HG03175 (cell line): Measurements from ENCODE around the gene OR12D2.
"Not testable (repeated sequence)": the region's sequence is repeated elsewhere in the genome, so short reads cannot be mapped to it uniquely, and the experiment has no call there.

Experiments
- ATAC-seq: cut with Tn5 transposase; IDR thresholded peaks from one replicate; pipeline ENCODE4 v1.9.1; 2021; ENCODE audit warnings: mild to moderate bottlenecking, moderate library complexity; ENCODE audit not compliant: unreplicated experiment

Gene OR12D2

GRCh38 chr6:29395331-29395730 lies at the start of gene OR12D2:
TSS of gene OR12D2 (plus strand) at chr6:29395631. CDS start at chr6:29396700, 1,069 bp downstream.
- ATAC-seq, result no peak

DNA sequence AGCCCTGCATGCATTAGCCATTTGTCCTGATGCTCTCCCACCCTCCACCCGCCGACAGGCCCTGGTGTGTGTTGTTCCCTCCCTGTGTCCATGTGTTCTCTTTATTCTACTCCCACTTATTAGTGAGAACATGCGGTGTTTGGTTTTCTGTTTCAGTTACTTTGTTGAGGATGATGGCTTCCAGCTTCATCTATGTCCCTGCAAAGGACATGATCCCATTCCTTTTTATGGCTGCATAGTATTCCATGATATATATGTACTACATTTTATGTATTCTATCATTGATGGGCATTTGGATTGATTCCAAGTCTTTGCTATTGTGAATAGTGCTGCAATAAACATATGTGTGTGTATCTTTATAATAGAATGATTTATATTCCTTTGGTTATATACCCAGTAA lies 46.1 kb upstream of the OR12D2 start:
- not testable (repeated sequence) for ATAC-seq

DNA sequence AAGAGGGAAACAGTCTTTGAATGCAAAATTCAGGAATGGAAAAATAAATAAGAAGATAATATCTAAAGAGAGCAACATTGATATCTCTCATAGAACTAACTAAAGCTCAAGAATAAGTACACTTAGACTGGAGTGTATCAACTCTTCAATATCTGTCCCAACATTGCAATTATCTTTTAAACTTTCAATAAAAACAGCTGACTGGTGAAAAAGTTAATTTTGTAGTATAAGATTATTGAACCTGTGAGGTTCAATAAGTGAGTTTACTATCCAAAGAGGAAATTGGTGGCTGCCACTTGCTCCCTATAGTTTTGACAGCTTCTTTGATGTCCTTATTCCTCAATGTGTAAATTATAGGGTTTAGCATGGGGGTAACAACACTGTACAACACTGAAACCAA lies 40.5 kb upstream of the OR12D2 start:
- ATAC-seq, result no peak

- ATAC-seq, result no peak
Observed at GRCh38 chr6:29355603-29356002, 39.8 kb upstream of the OR12D2 start.

DNA sequence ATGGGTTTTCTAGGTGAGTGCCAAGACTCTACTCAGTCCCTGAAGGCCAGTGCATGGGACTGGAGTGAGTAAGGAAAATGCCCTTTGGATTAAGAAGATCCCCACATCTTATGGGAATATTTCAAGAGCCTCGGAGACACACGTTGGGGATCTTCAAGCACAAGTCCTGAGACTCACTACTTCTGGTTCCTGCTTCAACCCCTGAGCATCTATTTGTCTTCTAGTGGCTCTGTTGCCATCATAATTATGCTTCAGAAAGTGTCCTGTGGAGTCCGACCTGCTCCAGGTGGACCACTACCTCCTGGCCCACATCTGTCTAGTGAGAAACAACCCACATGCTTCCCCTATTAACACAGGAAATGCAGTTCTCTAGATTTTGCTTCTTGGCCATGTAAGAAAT lies 26.7 kb upstream of the OR12D2 start, which contains the start of gene OR5V1:
OR5V1 (minus strand) TSS at position 101 of the 400 bp plus-strand sequence. CDS start 12,670 bp downstream, outside the sequence.
- ATAC-seq, result no peak

DNA sequence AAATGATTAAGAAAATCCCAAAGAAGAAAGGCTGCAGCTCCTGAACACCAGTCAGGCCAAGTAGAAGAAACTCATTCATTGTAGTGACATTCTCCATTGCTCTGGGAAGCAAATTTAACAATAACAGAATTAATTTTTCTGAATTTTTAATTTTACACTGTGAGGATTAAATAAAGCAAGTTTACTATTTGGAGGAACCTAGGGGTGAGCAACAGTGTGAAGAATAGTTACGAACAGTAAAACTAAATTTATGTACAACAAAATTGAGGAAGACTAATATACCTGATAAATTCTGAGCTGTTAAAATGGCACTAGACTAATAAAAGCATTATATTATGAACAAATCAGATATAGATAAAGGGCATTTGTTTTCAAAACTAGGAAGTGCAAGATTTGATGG lies 20.2 kb upstream of the OR12D2 start, which contains the start of gene OR12D3:
OR12D3 (minus strand) TSS at position 101 of the 400 bp plus-strand sequence; CDS start at position 97, 4 bp downstream.
- no peak for ATAC-seq

DNA sequence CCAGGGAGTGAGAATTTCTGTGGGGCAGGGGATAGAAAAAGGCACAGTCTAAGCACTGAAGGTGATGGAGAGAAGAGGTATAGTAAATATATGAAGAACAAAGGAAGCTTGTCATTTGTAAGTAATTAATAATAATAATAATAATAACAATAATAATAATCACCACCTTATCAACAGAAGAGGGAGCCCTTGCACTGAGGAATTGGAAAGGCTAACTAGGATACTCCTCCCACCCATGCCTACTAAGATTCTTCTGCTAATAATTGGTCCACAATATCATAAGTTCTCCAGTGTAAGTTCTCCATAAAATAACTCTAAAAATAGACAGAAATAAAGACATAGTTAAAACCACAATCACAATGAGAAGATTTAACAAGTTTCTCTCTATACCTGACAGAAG lies 19.4 kb upstream of the OR12D2 start:
- ATAC-seq, result no peak

DNA sequence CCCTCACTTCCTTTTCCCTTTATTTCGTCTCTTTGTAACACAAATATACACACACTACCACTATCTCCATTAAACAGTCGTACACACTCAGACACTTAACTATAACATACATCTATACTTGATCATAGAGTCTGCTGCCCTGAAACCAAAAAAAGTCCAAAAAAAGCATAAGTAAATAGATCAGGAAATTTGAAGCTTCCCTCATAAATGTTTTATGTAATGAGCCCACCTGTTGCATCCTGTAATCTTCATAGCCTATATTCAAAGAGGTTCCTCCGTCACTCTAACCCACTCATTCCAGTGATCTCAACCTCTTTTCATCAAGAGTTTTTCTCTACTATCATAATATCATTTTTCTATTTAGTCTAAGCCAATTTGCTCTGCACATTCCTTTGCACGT lies 6.9 kb upstream of the OR12D2 start:
- ATAC-seq, result no peak

DNA sequence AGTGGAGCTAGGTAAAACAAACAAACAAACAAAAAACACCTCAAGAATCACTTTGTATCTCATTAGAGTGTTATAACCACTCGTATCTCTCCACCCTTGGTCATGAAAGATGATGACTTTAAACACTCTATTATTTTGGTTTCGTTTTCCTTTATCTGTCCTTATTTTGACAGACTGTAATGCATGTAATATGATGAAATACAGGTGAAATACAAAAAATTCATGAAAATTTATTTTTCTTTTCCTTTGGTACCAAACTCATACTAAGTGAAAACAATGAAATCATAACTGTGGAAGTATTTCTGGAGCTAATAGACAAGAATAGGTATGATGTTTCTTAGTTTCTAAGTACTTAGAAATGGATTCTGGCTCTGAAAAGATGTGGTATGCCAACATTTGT lies 4.1 kb downstream of the OR12D2 start:
- ATAC-seq, result no peak

- no peak for ATAC-seq
Observed at GRCh38 chr6:29403801-29404200, 8.4 kb downstream of the OR12D2 start.

- no peak for ATAC-seq
Observed at GRCh38 chr6:29414588-29414987, 19.2 kb downstream of the OR12D2 start, which contains the start of gene OR12D1. TSS of gene OR12D1 (plus strand) at chr6:29414928.

GRCh38 chr6:29419516-29419915 lies 24.1 kb downstream of the OR12D2 start:
- ATAC-seq, result no peak

- no peak for ATAC-seq
Observed at GRCh38 chr6:29424168-29424567, 28.7 kb downstream of the OR12D2 start.

DNA sequence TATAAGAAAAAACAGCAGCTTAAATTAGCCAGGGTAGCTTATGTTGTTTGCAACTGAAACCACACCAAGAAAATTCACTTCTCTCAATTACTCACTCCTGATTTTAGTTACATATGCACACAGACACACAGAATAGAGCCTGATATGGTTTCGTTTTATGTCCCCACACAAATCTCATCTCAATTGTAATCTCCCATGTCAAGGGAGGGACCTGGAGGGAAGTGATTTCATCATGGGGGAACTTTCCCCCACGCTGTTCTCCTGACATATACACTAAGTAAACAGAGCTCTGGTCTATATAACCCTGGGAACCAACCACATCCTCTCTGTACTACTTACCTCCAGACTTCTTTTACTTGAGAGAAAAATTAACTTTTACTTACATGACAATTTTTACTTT lies 29.1 kb downstream of the OR12D2 start:
- no peak for ATAC-seq

GRCh38 chr6:29425075-29425474 lies 29.6 kb downstream of the OR12D2 start:
- ATAC-seq, result no peak

GRCh38 chr6:29426654-29427053 lies 31.2 kb downstream of the OR12D2 start:
- ATAC-seq, result no peak

DNA sequence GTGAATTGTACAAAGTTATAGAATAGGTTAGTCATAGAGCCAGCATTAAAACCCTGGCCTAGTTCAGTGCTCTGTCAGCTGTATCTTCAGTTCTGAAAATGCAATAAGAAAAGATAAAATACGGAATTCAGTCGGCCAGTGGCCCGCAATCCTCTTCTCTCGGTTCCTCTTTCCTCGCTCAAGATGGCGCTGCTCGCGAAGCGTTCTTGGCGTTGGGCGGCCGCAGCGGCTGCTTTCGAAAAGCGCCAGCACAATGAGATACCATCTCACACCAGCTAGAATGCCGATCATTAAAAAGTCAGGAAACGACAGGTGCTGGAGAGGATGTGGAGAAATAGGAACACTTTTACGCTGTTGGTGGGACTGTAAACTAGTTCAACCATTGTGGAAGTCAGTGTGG lies 41.3 kb downstream of the OR12D2 start:
- not testable (repeated sequence) for ATAC-seq

DNA sequence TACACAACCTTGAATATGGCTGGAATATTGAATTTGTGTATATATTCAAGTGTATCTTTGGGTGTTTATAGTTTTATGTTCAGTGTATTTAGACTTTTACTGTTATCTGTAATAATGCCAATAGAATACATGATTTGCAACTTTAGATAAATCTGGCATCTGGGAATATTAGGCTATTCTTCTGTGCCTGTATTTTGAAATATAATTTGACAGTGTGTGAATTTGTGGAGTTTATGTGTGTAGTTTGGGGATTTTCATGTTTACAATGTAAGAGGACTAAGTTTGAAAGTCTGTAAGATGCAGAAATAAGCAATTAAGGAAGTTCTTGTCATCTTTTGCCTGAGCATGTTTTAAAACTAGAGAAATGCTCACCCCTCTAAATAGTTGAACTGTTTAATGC lies 43.6 kb downstream of the OR12D2 start, which contains the start of gene OR10C1:
OR10C1 (plus strand) TSS at position 301 of the 400 bp plus-strand sequence. CDS start 710 bp downstream, outside the sequence.
- no peak for ATAC-seq

GRCh38 chr6:29442719-29443118 lies 47.3 kb downstream of the OR12D2 start:
- no peak for ATAC-seq

DNA sequence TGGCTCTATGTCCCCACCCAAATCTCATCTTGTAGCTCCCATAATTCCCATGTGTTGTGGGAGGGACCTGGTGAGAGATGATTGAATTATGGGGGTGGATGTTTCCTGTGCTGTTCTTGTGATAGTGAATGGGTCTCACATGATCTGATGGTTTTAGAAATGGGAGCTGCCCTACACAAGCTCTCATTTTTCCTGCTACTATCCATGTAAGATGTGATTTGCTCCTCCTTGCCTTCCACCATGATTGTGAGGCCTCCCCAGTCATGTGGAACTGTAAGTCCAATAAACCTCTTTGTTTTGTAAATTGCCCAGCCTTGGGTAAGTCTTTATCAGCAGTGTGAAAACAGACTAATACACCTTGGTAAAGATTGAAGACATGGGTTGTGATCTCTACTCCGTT lies 48.6 kb downstream of the OR12D2 start:
- not testable (repeated sequence) for ATAC-seq
